GF-D8 (cell line): ENCODE measurements around the gene FAAP100.
A peak's percentile ranks its signal among the peaks of the same experiment; 100 is the strongest.

ENCODE experiments used
- DNase-seq: peaks from one replicate; lab custom pipeline; 2025; lab: John Stamatoyannopoulos, UW

FAAP100 gene

GRCh38 chr17:81553018-81553615 lies 964 bp upstream of the FAAP100 start:
- peak; percentile 84 for DNase-seq

- DNase-seq: no peak
Measured at GRCh38 chr17:81551458-81552243, 502 bp downstream of the FAAP100 start.

DNA sequence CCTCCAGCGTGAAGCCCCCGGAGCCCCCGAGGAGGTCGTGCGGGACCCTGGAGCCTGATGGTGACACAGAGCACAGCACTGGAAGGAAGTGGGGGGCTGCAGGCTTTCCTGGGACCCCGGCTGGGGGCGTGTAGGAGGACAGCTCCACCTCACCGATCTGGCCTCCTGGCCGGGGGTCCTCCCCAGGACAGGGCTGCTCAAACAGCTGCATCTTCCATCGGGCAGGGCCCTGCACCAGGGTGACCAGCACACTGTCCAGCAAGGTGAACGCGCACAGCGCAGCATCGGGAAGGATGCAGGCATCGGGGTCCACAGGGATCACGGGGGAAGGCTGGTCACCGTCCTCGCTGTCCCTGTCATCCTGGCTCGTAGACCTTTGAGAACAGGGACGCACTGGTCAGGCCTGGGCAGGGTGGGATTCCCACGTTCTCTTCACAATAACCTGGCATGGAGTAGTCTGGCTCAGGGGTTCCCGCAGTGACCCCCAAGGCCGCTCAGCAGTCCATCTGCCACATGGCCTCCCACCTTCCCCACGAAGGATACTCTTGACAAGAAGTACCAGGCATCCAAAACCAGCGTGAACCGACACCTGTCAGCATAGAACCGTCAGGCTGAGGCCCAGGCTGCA lies 1.2 kb downstream of the FAAP100 start:
- no peak for DNase-seq

- DNase-seq: no peak
Measured at GRCh38 chr17:81550285-81550684, 1.9 kb downstream of the FAAP100 start.

DNA sequence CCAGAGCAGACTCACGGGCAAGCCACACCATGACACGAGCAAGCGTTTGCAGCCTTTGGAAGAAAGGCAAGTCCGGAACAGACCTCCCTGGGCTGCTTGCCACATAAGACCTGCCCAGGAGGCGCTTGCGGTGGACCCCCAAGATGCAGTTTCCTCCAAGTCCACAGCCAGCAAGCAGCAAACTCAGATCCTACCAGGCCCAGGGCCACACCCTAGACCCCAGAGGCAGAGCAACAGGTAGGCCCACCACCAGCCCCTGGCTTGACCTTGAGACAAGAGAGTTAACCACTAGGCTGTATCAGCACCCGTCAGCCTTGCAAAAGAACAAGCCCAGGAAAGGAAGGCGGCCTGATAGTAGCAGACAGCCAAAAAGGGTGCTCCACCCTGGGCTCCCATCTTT lies 2.3 kb downstream of the FAAP100 start:
- DNase-seq: no peak

DNA sequence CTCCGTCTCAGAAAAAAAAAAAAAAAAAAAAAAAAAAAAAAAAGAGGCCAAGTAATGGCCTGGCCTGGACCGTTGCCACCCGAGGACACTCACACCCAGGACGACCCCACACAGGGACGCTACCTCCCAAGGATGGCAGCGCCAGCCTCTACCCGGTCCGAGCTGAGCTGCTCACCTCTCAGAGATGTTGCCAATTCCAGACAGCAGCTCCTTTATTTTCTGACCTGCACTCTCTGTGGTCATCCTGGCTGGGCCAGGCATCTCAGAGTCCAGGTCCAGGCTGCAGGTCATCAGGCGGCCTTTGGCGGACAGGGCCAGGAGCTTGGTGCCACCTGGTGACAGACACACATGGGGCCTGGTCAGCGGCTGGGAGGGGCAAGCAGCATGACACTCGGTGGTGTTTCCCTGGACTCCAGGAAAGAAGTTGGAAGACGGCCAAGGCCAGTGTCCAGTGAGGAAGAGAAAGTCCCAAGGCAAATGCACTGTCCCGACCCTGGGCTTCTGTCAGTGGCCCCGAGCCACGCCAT lies 3.1 kb downstream of the FAAP100 start:
- no peak for DNase-seq

GRCh38 chr17:81547614-81547982 lies 4.6 kb downstream of the FAAP100 start:
- no peak for DNase-seq

DNA sequence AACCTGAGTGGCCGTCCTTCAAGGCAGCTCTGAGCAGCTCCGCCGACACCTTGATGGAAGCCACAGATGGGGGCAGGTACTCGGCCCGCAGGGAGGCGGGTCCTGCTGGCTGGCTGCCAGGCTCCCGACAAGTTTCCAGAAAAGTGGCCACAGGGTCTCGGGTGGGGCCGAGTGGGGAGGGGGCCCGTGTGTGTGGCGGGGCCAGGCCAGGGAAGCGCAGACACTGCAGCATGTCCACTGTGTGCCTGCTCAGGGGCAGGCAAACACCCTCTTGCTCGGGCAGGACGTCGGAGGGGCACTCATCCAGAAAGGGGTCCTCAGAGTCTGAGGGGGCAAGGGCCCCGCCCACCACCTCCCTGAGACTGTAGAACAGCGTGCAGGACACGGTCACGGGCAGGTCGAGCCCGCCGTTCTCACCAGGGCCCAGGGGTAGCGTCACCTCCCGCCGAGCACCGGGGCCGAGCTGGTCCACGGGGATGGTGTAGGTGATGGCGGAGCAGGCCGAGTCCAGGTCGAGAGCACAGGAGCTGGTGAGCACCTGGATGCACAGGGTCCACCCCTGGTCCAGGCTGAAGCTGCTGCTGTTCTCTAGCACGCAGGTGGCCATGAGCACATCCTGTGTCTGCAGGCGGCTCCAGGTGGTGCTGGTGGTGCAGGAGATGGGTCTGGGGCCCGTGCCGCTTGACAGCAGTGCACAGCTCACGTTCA lies 5.1 kb downstream of the FAAP100 start:
- DNase-seq: no peak

- no peak for DNase-seq
Measured at GRCh38 chr17:81545160-81545949, 6.8 kb downstream of the FAAP100 start.

DNA sequence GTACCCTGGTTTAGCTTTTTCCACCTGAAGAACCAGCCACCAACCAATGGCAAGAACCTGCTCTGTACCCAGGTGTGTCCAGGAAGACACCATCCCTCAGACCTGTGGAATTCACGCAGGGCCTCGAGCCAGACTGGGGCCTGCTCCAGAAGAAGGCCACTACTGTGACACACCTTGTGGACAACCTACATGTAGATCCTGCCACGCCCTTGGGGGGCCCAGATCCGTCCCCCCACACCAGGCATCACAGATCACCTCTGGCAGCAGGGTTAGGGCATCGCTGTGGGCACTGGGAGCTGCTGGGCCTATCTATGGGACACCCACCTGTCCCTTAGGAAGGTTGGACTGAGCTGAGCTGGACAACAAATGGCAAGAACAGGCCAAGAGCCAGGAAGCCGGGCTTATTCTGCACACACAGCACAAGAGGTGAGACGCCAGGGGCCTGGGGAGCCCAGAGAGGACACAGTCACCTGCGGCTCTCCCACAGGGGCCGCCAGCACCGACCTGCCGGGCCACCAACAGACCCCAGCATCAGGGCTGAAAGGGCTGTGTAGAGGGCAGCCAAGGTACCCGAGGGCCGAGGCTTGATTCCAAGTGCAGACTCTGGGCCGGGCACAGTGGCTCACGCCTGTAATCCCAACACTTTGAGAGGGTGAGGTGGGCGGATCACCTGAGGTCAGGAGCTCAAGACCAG lies 7.7 kb downstream of the FAAP100 start:
- no peak for DNase-seq

DNA sequence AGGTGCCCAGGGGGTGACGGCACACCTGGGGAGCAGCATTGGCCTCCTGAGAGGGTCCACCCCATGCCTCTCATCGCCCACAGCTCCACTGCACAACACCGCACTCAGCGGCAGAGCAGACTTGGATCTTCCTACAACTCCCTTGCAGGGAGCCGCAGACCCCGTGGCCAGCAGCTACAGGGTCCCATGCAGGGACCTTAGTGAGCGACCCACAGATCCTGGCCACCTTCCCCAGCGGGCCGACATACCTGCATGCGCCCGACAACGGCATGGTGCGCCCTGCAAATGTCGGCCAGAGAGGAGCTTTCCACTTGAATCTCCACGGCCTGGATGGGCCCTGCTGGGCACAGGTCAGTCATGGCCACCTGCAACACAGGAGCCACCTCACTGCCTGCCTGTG lies 8.4 kb downstream of the FAAP100 start:
- DNase-seq: no peak

DNA sequence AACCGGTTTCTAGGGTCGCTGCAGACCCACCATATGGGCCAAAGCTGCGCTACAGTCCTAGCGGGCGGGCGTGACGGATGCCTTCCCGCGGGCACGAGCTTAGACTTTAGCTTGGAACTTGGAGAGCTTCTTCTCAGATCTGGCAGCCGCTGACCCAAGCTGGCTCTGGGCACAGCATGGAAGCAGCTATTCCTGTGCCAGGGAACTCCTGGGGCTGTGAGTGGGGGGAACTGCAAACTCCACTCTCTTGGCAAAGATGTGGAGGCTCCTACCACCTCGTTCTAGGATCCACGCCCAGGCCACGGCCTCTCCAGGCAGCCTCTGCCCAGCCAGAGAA lies 8.8 kb downstream of the FAAP100 start:
- no peak for DNase-seq

- no peak for DNase-seq
Measured at GRCh38 chr17:81542431-81543338, 9.5 kb downstream of the FAAP100 start.

- no peak for DNase-seq
Measured at GRCh38 chr17:81541123-81541522, 11.0 kb downstream of the FAAP100 start.

GRCh38 chr17:81540676-81541027 lies 11.5 kb downstream of the FAAP100 start:
- DNase-seq: no peak

DNA sequence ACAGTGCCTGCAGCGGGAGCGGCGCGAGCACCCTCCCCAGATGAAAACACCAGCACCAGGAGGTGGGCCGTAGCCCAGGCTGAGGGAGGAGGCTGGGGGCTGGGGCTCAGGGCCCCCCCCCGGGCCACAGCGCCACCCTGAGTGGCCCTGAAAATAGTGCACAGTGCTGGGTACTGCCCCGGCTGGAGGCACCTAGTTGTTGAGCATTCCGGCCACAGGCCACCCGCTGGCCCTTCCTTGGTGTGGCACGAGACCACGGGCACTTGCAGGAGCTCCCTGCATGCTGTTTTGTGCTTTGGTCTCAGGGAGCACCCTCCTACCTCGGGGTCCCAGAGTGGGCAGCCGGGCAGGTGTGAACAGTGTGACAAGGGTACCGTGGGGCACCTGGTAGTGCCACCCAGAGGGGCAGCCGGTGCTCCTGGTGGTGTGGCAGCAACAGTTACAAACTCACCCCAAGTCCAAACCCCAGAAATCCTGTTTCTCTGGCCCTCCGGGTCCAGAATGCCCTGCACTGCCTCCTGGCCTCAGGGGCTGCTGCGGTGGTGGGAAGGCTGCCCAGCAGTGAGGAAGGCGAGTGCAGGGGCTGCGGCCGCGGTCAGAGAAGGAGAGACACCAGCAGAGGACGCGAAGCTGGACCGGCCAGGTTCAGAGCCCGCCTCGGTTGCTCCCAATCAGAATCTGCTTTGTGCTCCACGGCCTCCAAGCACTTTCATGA lies 12.0 kb downstream of the FAAP100 start:
- no peak for DNase-seq

DNA sequence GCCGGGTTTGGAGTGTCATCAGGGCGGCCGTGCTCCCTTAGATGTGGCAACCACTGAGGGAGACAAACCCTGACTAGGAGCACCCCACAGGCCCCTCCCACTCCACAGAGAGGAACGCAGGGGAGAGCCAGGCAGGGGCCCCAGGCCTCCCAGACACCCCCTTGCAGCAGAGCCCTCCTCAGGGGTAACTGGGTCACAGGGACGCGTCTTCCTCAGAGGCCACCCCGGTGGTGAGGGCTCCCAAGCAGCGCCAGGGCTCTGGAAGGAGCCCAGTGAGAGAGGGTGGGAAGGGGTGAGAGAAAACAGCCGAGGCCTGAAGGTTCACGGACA lies 12.6 kb downstream of the FAAP100 start:
- DNase-seq: no peak

DNA sequence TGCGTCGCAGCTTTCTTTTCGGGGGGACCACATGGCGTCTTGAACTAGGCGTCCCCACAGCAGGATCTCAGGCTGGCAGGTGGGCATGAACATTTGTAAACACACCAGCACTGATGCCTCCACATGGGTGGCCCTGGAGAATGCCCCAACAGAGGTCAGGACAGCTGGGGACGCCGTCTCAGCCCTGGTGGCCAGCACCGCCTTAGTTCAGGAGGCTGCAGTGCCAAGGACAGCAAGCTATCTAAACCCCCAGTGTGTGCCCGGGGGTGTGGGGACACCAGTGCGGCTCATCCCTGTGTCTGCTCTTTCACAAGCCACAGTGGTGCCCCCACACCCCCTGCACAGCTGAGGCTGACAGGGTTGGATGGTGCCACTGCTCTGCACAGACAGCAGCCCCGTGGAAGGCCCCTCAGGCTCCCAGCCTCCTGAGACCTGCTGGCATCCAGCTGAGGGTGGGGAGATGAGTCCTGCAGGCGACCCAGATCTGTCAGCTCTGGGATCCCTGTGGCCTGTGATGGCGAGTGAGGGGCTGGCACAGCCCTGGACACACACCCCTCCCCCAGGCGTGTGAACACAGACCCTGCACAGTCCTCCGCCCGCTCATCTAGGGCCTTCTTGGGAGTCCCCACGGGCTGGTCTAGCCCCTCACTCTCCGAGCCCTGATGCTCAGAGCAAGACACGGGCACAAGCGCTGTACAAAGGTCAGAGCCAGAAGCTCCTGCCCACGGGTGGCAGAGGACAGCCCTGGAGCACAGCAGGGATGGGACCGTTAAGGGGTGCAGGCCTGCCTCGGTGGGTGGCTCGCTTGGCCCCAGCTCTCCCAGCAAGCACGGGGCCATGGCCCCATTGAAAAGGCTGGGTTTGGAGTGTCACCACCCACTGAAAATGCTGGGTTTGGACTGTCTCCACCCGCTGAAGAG lies 13.2 kb downstream of the FAAP100 start:
- no peak for DNase-seq
